A549 treated with Mapracorat at 1 μM for 4 hours (cell line): ENCODE measurements around the gene VSIG2. TPM values are rescaled to one million over a fixed set of nuclear protein-coding genes. Genes with fewer than 3 reads are reported as not detected.

Source experiments
- total RNA-seq: library from RNA; stranded (reverse); fragments of 200-300 nt; extraction: Qiagen RNA extraction; gene quantifications from 5 replicates; pipeline ENCODE4 v1.2.3, GENCODE V29; 2022

VSIG2 gene
- total RNA-seq = not detected in 5 replicates

GRCh38 chr11:124751741-124752470 lies at the start of gene VSIG2:
VSIG2 (minus strand) TSS chr11:124752255; CDS start chr11:124752137, 118 bp downstream.

GRCh38 chr11:124800226-124800929 lies 48.3 kb upstream of the VSIG2 start, which contains the start of gene MSANTD2:
MSANTD2 (minus strand) TSS chr11:124800406; CDS start chr11:124800380, 26 bp downstream.

GRCh38 chr11:124762105-124762623 lies 10.1 kb upstream of the VSIG2 start, which contains the start of gene ESAM:
ESAM (minus strand) TSS chr11:124762290; CDS start chr11:124762154, 136 bp downstream.

GRCh38 chr11:124739479-124740276 lies 12.4 kb downstream of the VSIG2 start, which contains the start of gene NRGN:
NRGN (plus strand) TSS chr11:124739942; CDS start chr11:124740085, 143 bp downstream.

Other genes starting within 250 kb of the VSIG2 start
- not detected in 5 replicates for gene OR8B12, start 208.6 kb downstream of the VSIG2 start, total RNA-seq
- gene OR8A1, start 182.3 kb downstream of the VSIG2 start, total RNA-seq = not detected in 5 replicates
- not detected in 5 replicates for gene PANX3, start 140.8 kb downstream of the VSIG2 start, total RNA-seq
- 15.7 to 18.2 TPM (median 16.2 TPM) in 5 replicates for gene TBRG1, start 129.4 kb downstream of the VSIG2 start, total RNA-seq
- 13.0 to 17.2 TPM (median 14.6 TPM) in 5 replicates for gene SIAE, start 78.5 kb downstream of the VSIG2 start, total RNA-seq
- gene SPA17, start 78.4 kb downstream of the VSIG2 start, total RNA-seq = 16.6 to 30.9 TPM (median 18.9 TPM) in 5 replicates
- 6.4 to 10.9 TPM (median 9.7 TPM) in 5 replicates for gene NRGN, start 12.3 kb downstream of the VSIG2 start, total RNA-seq
- gene ESAM, start 10.0 kb upstream of the VSIG2 start, total RNA-seq = 10.9 to 15.1 TPM (median 13.5 TPM) in 5 replicates
- gene MSANTD2, start 48.2 kb upstream of the VSIG2 start, total RNA-seq = 5.5 to 6.3 TPM (median 5.8 TPM) in 5 replicates
- gene ROBO3, start 113.2 kb upstream of the VSIG2 start, total RNA-seq = 2.2 to 2.8 TPM (median 2.6 TPM) in 5 replicates
- not detected in 5 replicates for gene ROBO4, start 145.6 kb upstream of the VSIG2 start, total RNA-seq
- not detected in 5 replicates for gene HEPN1, start 167.0 kb upstream of the VSIG2 start, total RNA-seq
- gene HEPACAM, start 183.8 kb upstream of the VSIG2 start, total RNA-seq = not detected in 5 replicates
- 0.44 to 0.86 TPM (median 0.70 TPM) in 5 replicates for gene CCDC15, start 201.9 kb upstream of the VSIG2 start, total RNA-seq